ENCODE measurements around the gene EIF3C. TPM values are rescaled to one million over a fixed set of nuclear protein-coding genes. Genes with fewer than 3 reads are reported as not detected.
"Not testable (repeated sequence)": the region's sequence is repeated elsewhere in the genome, so short reads cannot be mapped to it uniquely, and the experiment has no call there.

Gene EIF3C
- total and polyA plus RNA-seq, 2 of the 4 experiments (the other 2 are of a cell fraction) = 132 to 260 TPM

DNA sequence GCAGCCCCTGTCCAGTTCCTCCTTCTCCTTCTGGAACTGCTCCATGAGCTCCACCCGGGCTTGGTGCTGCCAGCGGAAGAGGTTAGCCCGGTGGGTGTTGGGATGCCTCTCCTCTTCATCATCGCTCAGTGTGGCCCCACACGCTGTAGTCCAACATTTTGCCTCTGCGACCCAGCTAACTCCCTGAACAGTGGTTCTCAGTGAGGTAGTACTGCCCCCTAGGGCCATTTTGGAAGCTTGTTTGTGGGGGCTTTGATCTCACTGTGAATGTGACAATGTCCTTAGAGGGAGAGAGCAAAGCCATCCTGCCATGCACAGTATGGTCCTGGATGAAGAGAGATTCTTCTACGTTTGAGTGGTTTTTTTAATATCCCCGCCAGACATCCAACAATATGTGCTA lies 9.9 kb upstream of the EIF3C start:
- H3K9me1 ChIP-seq (ENCODE audit: insufficient read depth, low read length); intact Hi-C loops (cut with micrococcal nuclease); H2BK120ac ChIP-seq (ENCODE audit: low read depth, low read length); H3K4ac ChIP-seq (ENCODE audit: low read depth, low read length); BruUV-seq (replicated peaks); H2BK15ac ChIP-seq (ENCODE audit: low read depth, low read length); H2AFZ ChIP-seq (replicated peaks; ENCODE audit: low read length, poor library complexity); H2AK5ac ChIP-seq (ENCODE audit: low read depth, low read length); DNase-seq; H3K9ac ChIP-seq (ENCODE audit: low read depth, low read length); H2AK9ac ChIP-seq (replicated peaks; ENCODE audit: low read depth, low read length, poor library complexity); H3K14ac ChIP-seq (replicated peaks; ENCODE audit: low read depth, low read length); H4K91ac ChIP-seq (ENCODE audit: insufficient read depth, low read depth, low read length); H3K23ac ChIP-seq (ENCODE audit: low read depth, low read length); in situ Hi-C loops (cut with MboI; ENCODE audit: low sequenced_read_pairs); H3K9me3 ChIP-seq (ENCODE audit: control insufficient read depth, insufficient read depth, low read length); H3K4me3 ChIP-seq (ENCODE audit: insufficient read depth, low read depth, low read length); ATAC-seq (ENCODE audit: low read depth); H2BK5ac ChIP-seq (ENCODE audit: low read depth, low read length, poor library complexity, severe bottlenecking); H3K27ac ChIP-seq (ENCODE audit: insufficient read depth, low read length); H3K79me1 ChIP-seq (ENCODE audit: low read depth in 1 of 2, low read length in 2 of 2); POLR2A ChIA-PET (ENCODE audit: unreplicated experiment); H3K4me2 ChIP-seq (ENCODE audit: low read depth, low read length); H3K18ac ChIP-seq (ENCODE audit: low read depth, low read length); H3K56ac ChIP-seq (ENCODE audit: extremely low read depth, insufficient read depth, low read length); H4K5ac ChIP-seq (ENCODE audit: low read depth, low read length); H4K20me1 ChIP-seq (ENCODE audit: insufficient read depth, low read length); H3K27me3 ChIP-seq (ENCODE audit: control insufficient read depth, insufficient read depth, low read length); CTCF ChIA-PET; dilution Hi-C loops (cut with HindIII; ENCODE audit: low sequenced_read_pairs, unreplicated experiment); H3K36me3 ChIP-seq (ENCODE audit: control insufficient read depth, insufficient read depth, low read length); H4K8ac ChIP-seq (ENCODE audit: low read depth in 2 of 2, low read length in 2 of 2); H2BK20ac ChIP-seq (ENCODE audit: low read depth, low read length); H3K4me1 ChIP-seq (ENCODE audit: control insufficient read depth, insufficient read depth, low read length): not testable (repeated sequence)
- WGBS, 2 experiments (ENCODE audit: extremely low coverage in 2 of 2, insufficient read length in 1 of 2) = no CpG with 5 or more reads among the region's 8 CpGs

DNA sequence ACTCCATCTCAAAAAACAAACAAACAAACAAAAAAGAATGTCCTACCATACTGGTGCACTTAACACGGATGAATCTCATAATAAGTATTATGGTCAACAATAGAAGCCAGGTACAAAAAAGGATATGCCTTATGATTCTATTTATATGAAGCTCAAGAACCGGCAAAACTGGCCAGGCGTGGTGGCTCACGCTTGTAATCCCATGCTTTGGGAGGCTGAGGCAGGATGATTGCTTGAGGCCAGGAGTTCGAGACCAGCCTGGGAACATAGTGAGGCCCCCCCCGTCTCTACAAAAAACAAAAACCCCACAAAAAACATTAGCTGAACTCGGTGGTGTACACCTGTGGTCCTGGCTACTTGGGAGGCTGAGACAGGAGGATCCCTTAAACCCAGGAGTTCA lies 7.0 kb upstream of the EIF3C start:
- intact Hi-C loops (cut with micrococcal nuclease); DNase-seq; H3K4ac ChIP-seq (ENCODE audit: low read depth, low read length); H2AFZ ChIP-seq (replicated peaks; ENCODE audit: low read length, poor library complexity); in situ Hi-C loops (cut with MboI; ENCODE audit: low sequenced_read_pairs); H4K5ac ChIP-seq (ENCODE audit: low read depth, low read length); H3K18ac ChIP-seq (ENCODE audit: low read depth, low read length); H2BK120ac ChIP-seq (ENCODE audit: low read depth, low read length); H3K27me3 ChIP-seq (ENCODE audit: control insufficient read depth, insufficient read depth, low read length); H2BK5ac ChIP-seq (ENCODE audit: low read depth, low read length, poor library complexity, severe bottlenecking); H2BK15ac ChIP-seq (ENCODE audit: low read depth, low read length); H3K79me1 ChIP-seq (ENCODE audit: low read depth in 1 of 2, low read length in 2 of 2); H3K23ac ChIP-seq (ENCODE audit: low read depth, low read length); CTCF ChIA-PET; H2BK20ac ChIP-seq (ENCODE audit: low read depth, low read length); H3K36me3 ChIP-seq (ENCODE audit: control insufficient read depth, insufficient read depth, low read length); H3K9me3 ChIP-seq (ENCODE audit: control insufficient read depth, insufficient read depth, low read length); H3K27ac ChIP-seq (ENCODE audit: insufficient read depth, low read length); H4K20me1 ChIP-seq (ENCODE audit: insufficient read depth, low read length); H3K14ac ChIP-seq (replicated peaks; ENCODE audit: low read depth, low read length); H3K56ac ChIP-seq (ENCODE audit: extremely low read depth, insufficient read depth, low read length); ATAC-seq (ENCODE audit: low read depth); POLR2A ChIA-PET (ENCODE audit: unreplicated experiment); H2AK9ac ChIP-seq (replicated peaks; ENCODE audit: low read depth, low read length, poor library complexity); H3K4me1 ChIP-seq (ENCODE audit: control insufficient read depth, insufficient read depth, low read length); H2AK5ac ChIP-seq (ENCODE audit: low read depth, low read length); H3K9me1 ChIP-seq (ENCODE audit: insufficient read depth, low read length); BruUV-seq (replicated peaks); H4K8ac ChIP-seq (ENCODE audit: low read depth in 2 of 2, low read length in 2 of 2); H4K91ac ChIP-seq (ENCODE audit: insufficient read depth, low read depth, low read length); H3K9ac ChIP-seq (ENCODE audit: low read depth, low read length); H3K4me2 ChIP-seq (ENCODE audit: low read depth, low read length); H3K4me3 ChIP-seq (ENCODE audit: insufficient read depth, low read depth, low read length); dilution Hi-C loops (cut with HindIII; ENCODE audit: low sequenced_read_pairs, unreplicated experiment): not testable (repeated sequence)
- WGBS, 2 experiments (ENCODE audit: extremely low coverage in 2 of 2, insufficient read length in 1 of 2) = no CpG with 5 or more reads among the region's 7 CpGs

Measured in IMR-90 (cell line).